GM12878 (cell line): ENCODE data around the gene DESI2. TPM values are rescaled to one million over a fixed set of nuclear protein-coding genes. Genes with fewer than 3 reads are reported as not detected.

Experiments
- ATF3 ChIP-seq: IDR thresholded peaks from 2 replicates; pipeline ENCODE4 v1.6.1; 2011; ENCODE audit warnings: low read depth, mild to moderate bottlenecking, low read length, moderate library complexity, borderline replicate concordance; ENCODE audit errors: extremely low read depth
- BCLAF1 ChIP-seq: fragments of 450-650 bp; IDR thresholded peaks from 2 replicates; pipeline ENCODE4 v1.6.1; 2017; ENCODE audit warnings: antibody characterized with exemption, mild to moderate bottlenecking, moderate library complexity
- CEBPB ChIP-seq, 2 experiments: fragments of 150-350 bp in 1 of 2; IDR thresholded peaks; 2 replicates each; pipeline ENCODE4 v1.6.1; 2012 to 2014; ENCODE audit warnings: low read depth in 2 of 2, low read length in 2 of 2, borderline replicate concordance in 1 of 2, inconsistent platforms in 1 of 2
- CHD1 ChIP-seq: IDR thresholded peaks from 2 replicates; pipeline ENCODE4 v1.6.1; 2012; ENCODE audit warnings: low read depth, low read length, improper control_type of control experiment
- E2F8 ChIP-seq: fragments of 450-650 bp; IDR thresholded peaks from 2 replicates; pipeline ENCODE4 v1.6.1; 2018; ENCODE audit warnings: mild to moderate bottlenecking, low read depth, moderate library complexity; ENCODE audit not compliant: partially characterized antibody
- HDGF ChIP-seq: fragments of 450-650 bp; IDR thresholded peaks from 2 replicates; pipeline ENCODE4 v1.6.1; 2016; ENCODE audit warnings: antibody characterized with exemption
- RELB ChIP-seq: fragments of 450-650 bp; IDR thresholded peaks from 2 replicates; pipeline ENCODE4 v1.6.1; 2017; ENCODE audit warnings: low read depth, mild to moderate bottlenecking, moderate library complexity
- YBX1 ChIP-seq: fragments of 450-650 bp; IDR thresholded peaks from 2 replicates; pipeline ENCODE4 v1.6.1; 2016; ENCODE audit warnings: antibody characterized with exemption
- polyA plus RNA-seq, 11 experiments: library from polyadenylated mRNA; depleted of rRNA in 4 of 11; unstranded in 6 of 11; stranded (reverse) in 5 of 11; fragments of >200 nt; fragmentation: Nextera tagmentation in 4 of 11; fragmentation: Illumina TruSeq in 1 of 11; extraction: Ambion mirVana in 4 of 11; extraction: Trizol in 1 of 11; gene quantifications; 1 replicate in 1 of 11; 2 replicates in 10 of 11; pipeline versions ENCODE4 v1.2.1 to v1.2.3, GENCODE V29; 2011 to 2016; ENCODE audit warnings: inconsistent platforms in 2 of 11, missing spikeins in 2 of 11, low read depth in 1 of 11
- total RNA-seq, 4 experiments: library from RNA; depleted of rRNA in 3 of 4; stranded (reverse); fragments of >200 nt in 3 of 4; fragmentation: Illumina TruSeq in 1 of 4; extraction: Trizol in 1 of 4; gene quantifications; 2 replicates each; pipeline versions ENCODE4 v1.2.1 to v1.2.3, GENCODE V29; 2013 to 2021

Gene DESI2
- total and polyA plus RNA-seq, 10 of the 15 experiments (the other 5 are each of a cell fraction or from before 2014, with no cell fraction given): 6.2 to 21.5 (median 17.3) TPM

GRCh38 chr1:244732851-244733450, 80.0 kb downstream of the DESI2 start (continued):
- TF ChIP-seq RELB (no peak), HDGF (no peak), YBX1 (no peak), BCLAF1 (no peak), E2F8 (no peak), CHD1 (no peak), CEBPB (IDR thresholded peaks at IDR 0.05; ENCODE audit: borderline replicate concordance in 1 of 2, low read depth in 2 of 2, low read length in 2 of 2) (no peak), ATF3 (no peak)
